Airway epithelial cell (primary cell): ENCODE data around the gene PDE6C. TPM values are rescaled to one million over a fixed set of nuclear protein-coding genes. Genes with fewer than 3 reads are reported as not detected.

Experiments used
- total RNA-seq: library from RNA; depleted of rRNA; stranded (reverse); fragments of >200 nt; gene quantifications from 2 replicates; pipeline ENCODE4 v1.2.3, GENCODE V29; 2015

Gene PDE6C
- total RNA-seq: not detected in 2 replicates

DNA sequence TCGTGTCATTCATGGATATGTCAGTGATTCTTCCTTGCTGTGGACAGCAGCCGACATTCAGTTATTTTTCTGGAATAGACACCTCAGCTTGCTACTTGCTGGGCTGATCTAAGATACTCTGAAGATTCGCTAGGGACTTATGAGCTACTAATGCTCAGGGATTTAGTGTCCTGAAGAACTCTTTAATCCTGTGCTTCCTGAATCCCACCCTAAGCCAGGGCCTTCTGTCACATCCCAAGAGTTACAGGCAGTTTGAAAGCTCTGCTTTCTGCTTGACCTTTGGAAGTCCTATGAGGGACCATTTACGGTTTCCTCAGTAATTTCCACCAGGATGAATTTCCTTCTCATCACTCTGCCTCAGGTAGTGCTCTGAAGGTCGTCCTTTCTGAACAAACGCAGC is at the start of gene PDE6C:
Gene PDE6C (plus strand): TSS at position 227 of the 400 bp plus-strand sequence. CDS start 189 bp downstream, outside the sequence.

DNA sequence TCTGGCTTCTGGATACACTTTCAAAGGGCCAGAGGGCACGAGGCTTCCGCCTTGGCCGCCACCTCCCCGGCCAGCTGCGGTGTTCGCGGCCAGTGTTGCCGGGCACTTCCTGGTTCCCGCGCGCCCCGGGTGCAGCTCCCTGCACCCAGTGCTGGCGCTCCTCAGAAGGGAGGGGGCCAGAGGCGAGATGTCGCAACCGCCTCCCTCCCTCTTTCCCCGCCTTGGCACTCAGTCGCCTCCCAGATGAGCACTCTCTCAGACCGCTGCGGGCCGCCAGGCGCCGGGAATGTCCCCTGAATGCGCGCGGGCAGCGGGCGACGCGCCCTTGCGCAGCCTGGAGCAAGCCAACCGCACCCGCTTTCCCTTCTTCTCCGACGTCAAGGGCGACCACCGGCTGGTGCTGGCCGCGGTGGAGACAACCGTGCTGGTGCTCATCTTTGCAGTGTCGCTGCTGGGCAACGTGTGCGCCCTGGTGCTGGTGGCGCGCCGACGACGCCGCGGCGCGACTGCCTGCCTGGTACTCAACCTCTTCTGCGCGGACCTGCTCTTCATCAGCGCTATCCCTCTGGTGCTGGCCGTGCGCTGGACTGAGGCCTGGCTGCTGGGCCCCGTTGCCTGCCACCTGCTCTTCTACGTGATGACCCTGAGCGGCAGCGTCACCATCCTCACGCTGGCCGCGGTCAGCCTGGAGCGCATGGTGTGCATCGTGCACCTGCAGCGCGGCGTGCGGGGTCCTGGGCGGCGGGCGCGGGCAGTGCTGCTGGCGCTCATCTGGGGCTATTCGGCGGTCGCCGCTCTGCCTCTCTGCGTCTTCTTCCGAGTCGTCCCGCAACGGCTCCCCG is 45.7 kb upstream of the PDE6C start, which contains the start of gene FFAR4:
Gene FFAR4 (plus strand): TSS at position 231 of the 842 bp plus-strand sequence. CDS start 56 bp downstream, at position 287.

DNA sequence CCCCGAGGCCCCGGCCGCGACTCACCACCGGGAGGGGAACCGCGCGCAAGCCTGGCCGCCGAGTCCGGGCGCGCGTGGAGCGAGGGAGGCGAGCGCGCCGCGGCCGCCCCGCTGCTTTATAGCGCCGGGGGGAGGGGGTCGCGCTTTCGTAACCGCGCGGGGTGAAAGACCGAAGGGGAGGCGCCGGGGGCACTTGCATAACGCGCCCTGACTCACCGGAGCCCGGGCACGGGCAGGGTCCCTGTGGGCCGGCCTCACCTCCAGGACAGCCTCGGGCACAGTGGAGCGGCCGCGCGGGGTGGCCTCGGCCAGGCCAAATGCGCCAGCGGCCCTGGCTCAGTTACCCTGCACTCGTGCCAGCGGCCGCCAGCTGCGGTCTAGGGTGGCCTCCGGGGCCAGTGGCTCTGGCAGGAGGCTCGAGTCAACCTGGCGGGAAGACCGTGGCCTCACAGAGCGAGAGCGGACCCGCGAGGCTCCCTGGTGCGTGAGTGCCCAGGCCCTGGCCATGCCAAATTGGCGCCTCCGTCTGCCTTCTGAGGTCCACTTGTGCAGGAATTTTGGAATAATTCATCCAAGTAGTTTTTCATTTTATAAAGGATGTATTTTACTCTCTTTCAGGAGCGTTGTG is 11.1 kb upstream of the PDE6C start, which contains the start of gene RBP4:
Gene RBP4 (minus strand): TSS at position 90 of the 628 bp plus-strand sequence. CDS start 207 bp downstream, outside the sequence.

DNA sequence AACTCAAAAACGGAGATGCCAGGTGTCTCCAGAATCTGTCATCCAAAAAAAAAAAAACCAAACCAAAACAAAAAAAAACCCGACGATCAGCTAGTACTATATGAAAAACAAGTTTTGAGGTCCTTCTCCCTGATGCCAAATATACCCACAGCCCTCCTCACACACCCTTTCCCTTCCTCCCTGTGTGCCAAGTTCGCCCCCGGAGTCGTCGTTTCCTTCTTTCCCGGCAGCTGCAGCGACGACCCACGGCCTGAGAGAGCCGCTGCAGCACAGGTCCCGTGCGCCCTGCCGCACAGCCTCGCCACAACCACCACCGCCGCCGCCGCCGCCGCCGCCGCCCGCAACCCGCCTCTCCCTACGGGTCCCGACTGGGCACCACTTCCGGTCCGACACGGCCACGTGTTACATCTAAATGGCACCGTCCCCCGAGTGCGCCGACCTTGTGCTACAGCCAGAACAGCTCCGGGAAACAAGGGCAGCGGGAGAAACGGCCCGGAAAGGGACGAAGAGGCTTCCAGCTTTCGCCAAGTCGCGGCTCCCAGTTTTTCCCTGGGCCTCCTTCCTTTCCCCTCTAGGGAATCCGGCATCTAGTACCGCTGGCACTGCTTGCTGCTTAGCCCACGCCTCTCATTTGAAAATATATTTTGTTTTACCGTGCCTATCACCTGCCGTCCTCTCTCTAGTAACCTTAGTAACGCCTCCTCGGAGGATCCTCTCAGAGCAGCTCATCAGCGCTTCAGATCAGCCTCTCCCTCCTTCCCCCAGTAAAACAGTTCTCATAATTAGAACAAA is 90.1 kb downstream of the PDE6C start, which contains the start of gene FRA10AC1:
Gene FRA10AC1 (minus strand): TSS at position 383 of the 792 bp plus-strand sequence. CDS start 2,486 bp downstream, outside the sequence.

Other genes starting within 250 kb of the PDE6C start
- 198 and 231 TPM in 2 replicates for gene MYOF, start 130.2 kb upstream of the PDE6C start, total RNA-seq
- 32.1 and 36.9 TPM in 2 replicates for gene CEP55, start 115.9 kb upstream of the PDE6C start, total RNA-seq
- gene FFAR4, start 45.9 kb upstream of the PDE6C start, total RNA-seq: not detected in 2 replicates
- gene RBP4, start 11.3 kb upstream of the PDE6C start, total RNA-seq: not detected in 2 replicates
- gene FRA10AC1, start 90.1 kb downstream of the PDE6C start, total RNA-seq: 4.3 and 4.5 TPM in 2 replicates
- gene LGI1, start 145.4 kb downstream of the PDE6C start, total RNA-seq: not detected in 2 replicates